T-helper 1 cell treated with Interleukin-12 subunit alpha and Interleukin-12 subunit beta and Interleukin-4 antibody, amounts not matched to agents 30 ng/mL and 1 ng/mL, for 36 hours (primary cell): ENCODE data around the gene STXBP5. TPM values are rescaled to one million over a fixed set of nuclear protein-coding genes. Genes with fewer than 3 reads are reported as not detected.
"Not testable (repeated sequence)": the region's sequence is repeated elsewhere in the genome, so short reads cannot be mapped to it uniquely, and the experiment has no call there.

ENCODE experiments used
- intact Hi-C: fragments of 100-400 bp; cut with micrococcal nuclease; formaldehyde crosslinking; loops from one replicate; pipeline ENCODE4 v1.15.1; 2024
- total RNA-seq: library from RNA; stranded (reverse); gene quantifications from 2 replicates; pipeline ENCODE4 v1.2.3, GENCODE V29; 2022

STXBP5 gene
- total RNA-seq, 1 donor from 2014 or later: 23.9 TPM

DNA sequence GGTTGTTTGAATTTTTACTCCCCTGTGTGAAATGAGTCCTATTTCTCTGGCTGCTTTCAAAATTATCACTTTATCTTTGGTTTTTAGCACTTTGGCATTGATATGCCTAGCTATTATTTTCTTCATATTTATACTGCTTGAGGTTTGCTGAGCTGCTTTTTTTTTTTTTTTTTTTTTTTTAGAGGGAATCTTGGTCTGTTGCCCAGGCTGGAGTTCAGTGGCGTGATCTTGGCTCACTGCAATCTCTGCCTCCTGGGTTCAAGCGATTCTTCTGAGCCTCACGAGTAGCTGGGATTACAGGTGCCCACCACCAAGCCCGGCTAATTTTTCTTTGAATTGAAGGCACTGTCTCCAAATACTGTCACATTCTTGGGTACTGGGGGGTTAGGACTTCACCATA lies 40.6 kb downstream of the STXBP5 start:
- intact Hi-C loops: no loop called here

DNA sequence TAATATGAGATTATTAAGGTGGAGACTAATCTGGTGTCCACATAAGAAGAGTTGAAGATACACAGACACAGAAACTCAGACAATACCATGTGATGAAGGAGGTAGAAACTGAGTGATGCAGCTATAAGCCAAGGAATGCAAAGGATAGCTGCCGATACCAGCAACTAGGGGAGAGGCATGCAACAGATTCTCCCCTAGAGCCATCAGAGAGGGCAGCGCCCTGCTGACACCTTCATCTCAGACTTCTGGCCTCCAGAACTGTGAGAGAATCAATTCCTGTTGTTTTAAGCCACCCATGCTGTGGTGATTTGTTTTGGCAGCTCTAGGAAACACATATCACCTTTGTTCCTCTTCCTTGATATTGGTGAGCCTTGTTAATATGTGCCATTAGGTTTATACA lies 41.5 kb downstream of the STXBP5 start:
- intact Hi-C loops: no loop called here

DNA sequence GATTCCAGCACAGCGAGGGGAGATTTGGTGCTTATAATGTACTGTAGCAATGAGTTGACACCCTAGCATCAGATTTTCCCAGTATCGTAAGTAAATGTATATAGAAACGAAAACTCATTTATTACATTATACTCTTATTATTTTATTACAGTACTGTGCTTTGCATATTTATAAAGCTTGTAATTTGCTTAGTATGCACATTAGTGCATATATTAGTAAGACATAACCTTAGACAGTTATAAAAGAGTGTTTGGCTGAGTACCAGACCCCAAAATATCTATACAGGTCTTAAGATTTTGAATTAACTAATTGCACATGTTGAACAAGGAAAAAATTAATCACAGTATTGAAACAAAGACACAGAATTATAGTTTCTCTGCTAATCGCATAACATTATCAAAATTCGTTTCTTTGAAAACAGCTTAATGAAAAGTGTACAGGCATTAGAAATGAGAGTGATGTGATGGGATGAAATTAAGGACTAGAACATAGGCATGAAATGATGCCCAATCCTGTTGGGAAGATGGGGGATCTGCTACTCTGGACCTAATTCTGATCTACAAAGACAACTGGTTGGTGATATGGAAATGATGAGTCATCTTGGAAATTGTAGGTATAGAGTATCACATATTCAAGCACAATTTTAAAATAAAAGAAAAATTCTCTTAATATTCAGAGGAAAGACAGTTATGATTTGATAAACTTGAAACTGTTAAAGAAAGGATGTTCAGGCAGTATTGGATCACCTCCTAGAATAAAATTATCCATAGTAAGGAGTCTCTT lies 42.8 kb downstream of the STXBP5 start:
- intact Hi-C loops: no loop called here

DNA sequence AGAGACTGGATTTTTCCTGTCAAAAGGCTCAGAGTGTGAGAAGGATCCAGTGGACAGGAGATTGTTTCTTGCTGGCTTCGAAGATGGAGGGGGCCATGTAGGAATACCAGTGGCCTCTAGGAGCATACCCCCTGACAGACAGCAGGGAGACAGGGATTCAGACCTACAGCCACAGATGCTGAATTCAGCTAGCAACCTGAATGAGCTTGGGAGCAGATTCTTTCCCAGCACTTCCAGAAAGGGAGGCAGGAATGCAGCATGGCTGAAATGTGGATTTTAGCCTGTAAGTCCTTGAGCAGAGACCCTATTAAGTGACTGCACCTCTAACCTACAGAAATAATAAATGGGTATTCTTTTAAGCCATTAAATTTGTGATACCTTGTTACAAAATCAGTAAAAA lies 44.6 kb downstream of the STXBP5 start:
- intact Hi-C loops: no loop called here

DNA sequence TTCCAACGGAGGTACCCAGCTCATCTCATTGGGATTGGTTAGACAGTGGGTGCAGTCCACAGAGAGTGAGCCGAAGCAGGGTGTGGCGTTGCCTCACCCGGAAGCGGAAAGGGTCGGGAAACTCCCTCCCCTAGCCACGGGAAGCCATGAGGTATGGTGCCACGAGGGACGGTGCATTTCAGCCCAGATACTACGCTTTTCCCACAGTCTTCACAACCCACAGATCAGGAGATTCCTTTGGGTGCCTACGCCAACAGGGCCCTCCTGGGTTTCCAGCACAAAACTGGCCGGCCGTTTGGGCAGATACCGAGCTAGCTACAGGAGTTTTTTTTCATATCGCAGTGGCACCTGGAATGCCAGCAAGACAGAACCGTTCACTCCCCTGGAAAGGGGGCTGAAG lies 46.9 kb downstream of the STXBP5 start:
- intact Hi-C loops: no loop called here

DNA sequence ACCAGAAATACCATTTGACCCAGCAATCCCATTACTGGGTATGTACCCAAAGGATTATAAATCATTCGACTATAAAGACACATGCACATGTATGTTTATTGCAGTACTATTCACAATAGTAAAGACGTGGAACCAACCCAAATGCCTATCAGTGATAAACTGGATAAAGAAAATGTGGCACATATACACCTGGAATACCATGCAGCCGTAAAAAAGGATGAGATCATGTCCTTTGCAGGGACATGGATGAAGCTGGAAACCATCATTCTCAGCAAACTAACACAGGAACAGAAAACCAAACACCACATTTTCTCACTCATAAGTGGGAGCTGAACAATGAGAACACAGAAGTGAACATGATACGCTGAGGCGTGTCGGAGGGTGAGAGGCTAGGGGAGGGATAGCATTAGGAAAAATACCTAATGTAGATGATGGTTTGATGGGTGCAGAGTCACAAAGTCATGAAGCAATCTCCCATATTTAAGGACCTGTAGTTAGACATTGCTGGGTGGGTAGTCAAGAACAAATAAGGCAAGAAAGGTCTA lies 50.8 kb downstream of the STXBP5 start:
- intact Hi-C loops: not testable (repeated sequence)

DNA sequence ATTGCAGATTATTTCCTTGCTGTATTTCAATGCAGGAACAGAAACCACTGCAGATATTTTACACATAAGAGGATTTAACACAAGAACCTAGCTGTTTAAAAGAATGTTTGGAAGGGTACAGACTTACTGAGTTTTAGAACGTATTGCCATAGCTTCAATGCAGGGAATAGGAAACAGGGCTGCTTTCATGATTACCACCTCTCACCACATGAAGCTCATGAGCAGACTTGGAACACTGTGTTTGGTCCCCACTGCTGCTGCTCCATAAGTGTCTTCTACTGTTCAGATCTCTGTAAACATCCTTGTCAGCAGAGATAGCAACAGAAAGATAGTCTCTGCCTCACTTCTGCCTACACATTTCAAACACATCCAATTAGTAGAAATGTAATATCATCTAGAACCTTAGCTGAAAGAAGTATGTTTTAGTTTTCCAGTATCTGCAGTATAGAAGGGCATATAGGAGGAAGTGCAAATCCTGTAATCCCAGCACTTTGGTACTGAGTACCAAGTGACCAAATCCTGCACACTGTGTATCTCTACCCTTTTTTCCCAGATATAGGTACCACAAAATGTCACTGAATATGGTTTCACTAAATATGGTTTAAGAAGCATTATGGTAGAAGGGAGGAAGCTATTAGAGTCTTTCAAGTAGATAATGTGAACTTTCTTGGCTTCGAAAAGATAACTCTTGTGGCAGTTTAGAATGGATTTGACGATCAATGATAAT lies 51.9 kb downstream of the STXBP5 start:
- intact Hi-C loops: no loop called here

DNA sequence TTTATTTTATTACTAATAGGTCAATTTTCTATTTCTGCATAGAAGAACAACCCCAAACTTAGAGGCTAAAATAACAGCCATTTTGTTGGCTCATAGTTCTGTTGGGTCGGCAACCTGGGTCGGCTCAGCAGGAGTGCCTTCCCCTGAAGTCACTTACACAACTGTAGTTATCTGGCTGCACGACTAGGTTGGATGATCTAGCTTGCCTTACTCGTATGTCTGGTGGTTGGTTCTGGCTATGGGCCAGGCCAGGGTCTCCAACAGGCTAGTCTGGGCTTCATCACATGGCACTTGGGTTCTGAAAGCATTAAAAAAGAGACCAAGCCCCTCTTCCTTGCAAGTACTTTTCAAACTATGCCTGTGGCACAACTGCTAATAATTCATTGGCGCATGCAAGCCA lies 53.5 kb downstream of the STXBP5 start:
- intact Hi-C loops: no loop called here

DNA sequence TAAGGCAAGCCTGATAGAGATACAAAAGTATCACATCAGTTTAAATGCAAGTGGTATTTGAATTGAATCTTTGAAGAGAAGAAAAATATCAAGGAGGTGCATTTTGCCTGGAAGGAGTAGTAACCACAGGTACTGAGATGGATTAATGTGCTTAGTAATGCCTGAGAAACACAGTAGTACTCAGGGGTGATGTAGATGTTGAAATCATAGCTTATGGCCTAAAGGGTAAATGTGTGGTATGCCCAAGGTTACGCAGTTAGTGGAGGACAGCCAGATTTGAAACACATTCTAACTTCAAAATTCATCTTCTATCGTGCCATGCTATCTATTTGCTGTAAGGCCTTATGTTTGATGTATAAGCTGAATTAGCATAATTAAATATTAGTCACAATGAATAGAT lies 55.9 kb downstream of the STXBP5 start:
- intact Hi-C loops: no loop called here

DNA sequence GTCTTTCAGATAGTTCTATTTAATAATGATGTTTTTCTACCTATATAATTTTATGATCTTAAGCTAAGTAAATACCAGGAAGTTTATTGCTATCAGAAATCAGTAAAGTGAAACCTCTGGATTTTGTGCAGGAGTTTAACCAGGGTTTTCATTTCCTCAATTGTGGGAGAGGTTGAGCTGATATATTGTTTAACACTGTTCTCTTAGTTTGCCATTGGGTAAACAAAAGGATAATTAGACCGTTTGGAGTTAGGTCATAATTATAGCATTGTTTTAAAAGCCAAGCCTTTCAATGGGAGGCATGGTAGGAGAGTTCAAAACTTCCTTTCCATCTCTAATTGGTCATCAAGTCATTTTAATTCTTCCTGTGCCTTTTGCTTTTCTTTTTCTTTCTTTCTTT lies 58.7 kb downstream of the STXBP5 start:
- intact Hi-C loops: no loop called here

DNA sequence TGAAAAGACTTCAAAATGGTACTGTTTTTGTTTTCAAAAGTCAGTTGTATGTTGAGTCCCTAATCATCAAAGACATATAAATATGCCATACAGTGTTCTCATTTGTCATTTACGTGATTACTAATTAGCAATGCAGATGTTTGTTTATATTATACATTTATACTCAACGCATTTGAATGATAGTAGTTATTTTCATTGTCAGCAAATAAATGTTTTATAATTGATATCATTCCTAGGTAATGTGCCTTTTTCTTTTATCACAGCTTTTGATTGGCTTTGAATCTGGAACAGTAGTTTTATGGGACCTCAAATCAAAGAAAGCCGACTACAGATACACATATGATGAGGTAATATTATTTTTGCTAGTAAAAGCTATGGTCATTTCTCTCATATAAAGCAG lies 62.6 kb downstream of the STXBP5 start:
- intact Hi-C loops: no loop called here

DNA sequence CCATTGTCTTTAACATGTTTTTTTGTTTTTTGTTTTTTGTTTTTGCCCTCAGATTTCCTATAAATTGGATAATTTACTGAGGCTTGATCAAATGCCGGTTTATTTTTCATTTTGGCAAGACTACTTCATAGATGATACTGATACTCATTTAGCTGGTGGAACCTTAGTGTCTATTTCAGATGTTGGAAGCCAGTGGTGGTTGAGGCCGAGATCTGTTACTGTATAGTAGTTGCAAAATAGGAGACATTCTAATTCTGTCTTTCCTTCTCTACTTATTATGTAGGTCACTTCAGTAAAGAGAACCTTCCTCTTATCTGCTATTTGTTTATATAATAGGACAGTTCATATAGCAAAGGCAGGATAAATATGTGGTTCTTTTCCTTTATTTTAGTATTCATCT lies 63.4 kb downstream of the STXBP5 start:
- intact Hi-C loops: no loop called here

DNA sequence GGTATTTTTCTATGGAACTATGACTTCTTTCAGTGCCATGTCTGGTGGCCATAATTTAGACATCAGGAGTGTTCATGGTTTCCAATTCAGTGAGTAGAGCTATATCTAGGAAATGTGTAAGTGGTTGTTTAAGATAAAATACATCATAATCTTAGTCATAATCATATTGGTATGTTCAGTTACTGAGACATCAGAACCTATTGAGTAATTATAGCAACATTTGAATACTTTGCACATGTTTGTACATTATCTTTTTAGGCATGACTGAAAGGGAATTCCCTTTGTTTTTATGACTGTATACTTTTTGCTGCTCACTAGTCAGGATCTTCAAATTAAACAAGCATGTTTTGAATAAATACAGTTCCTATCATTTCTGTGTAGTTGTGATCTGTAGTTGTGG lies 64.0 kb downstream of the STXBP5 start:
- intact Hi-C loops: no loop called here

DNA sequence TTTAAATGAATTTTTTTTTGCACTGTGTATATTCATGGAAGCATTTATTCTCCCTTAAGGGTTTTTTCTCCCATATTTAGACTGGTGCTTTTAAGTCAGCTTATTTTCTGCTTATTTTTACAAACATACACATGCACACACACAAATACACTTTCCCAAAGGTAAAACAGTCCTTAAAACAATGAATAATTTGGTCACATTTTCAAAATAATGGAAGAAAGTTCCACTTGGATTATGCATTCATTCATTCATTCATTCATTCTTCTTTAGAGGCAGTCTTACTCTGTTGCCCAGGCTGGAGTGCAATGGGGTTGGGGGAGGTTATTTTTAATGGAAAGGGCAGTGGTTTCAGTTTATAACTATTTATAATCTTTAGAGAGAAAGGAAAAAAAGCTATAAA lies 69.8 kb downstream of the STXBP5 start:
- intact Hi-C loops: no loop called here

DNA sequence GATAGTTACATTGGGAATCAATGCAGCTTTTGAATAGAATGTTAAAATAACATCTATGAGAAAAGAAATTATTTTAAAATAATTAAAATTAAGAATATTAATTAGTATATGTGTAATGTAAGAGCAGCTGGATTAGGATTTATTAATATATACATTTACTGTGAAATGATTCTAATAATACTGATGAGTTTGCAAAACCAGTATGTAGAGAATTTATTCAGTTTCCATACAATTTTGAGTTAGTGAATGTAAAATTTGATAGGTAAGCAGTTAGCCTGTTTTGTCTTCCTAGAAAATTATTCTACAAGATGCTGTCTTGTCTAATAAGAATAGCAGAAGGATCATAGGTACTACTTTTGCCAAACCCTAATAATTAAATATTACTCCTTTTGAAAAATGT lies 70.6 kb downstream of the STXBP5 start:
- intact Hi-C loops: no loop called here

DNA sequence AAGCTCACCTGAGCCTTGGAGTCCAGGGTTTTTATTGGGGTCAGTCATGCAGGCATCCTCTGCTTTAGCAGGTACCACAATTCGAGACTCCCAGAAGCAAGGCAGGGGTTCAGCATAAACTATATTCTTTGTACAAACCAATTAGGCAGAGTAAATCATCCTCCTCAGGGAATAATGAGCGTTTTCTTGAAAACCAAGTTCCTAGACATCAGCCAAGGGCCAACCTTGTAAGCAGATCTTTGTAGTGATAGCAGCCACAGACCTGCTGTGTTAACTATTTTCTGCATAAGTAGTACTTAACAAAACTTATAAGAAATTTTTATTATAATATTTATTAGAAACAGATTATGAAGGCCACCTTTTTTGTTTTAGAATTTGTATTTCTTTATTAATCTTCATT lies 74.7 kb downstream of the STXBP5 start:
- intact Hi-C loops: no loop called here

DNA sequence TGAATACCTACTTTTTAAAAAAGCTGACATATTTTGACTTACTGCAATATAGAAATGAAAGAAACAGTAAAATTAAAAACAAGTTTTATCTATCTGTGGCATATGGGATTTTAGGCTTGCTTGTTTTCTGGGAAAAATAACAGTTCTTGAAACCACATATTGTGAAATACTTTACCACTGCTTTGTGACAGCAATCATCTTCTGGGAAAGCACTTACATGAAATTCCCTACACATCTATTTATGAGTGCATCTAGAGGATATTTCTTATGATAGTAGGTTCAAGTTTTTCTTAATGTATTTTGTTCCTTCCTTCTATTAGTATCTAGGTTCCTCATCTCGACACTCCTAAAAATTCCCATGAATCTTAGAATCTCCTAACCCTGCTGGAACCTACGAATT lies 75.2 kb downstream of the STXBP5 start:
- intact Hi-C loops: no loop called here

DNA sequence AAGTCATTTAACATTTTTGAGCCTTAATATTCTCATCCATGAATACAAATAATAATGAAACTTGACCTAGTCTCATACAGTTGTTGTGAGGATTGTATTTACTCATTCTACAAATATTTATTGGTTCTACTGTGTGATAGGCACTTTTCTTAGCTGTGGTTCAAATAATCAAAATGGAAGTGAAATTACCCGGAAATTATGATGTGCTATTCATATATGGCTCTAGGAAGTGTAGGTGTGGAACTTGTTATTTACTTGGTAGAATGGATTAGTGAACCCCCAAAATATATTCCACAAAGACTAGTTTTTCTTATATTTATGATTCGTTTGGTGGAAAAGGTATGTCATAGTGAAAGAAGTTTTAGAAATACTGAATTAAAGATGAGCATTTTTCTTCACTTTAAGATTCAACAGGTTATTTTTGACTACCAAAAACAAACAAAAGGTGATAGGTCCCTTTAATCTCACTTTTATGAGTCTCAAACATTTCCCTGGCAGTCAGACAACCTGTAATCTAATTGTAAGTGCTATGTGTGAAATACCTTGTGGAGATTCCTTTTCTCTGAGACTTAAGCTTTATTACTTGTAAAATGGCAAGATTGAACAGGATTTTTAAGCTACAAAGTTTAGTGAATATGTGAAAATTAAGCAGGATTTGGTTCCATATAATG lies 77.8 kb downstream of the STXBP5 start:
- intact Hi-C loops: no loop called here

DNA sequence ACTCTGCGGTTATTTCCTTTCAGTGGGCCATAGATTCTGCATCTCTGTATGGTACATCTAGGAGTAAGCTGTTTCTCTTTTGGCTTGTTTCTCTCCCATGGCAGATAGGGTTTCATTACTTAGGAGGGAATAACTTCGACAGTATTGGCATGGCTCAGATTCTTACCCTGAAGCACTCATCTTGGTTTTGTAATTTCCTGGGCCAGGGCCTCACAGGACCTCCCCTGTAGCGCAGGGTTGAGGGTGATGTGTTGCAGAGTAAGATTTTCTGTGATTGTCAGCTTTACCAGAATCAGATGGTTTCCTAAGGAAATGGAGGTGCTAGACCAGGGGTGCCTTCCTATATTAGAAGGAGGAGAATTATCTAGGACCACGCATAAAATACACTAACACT lies 78.3 kb downstream of the STXBP5 start:
- intact Hi-C loops: no loop called here

DNA sequence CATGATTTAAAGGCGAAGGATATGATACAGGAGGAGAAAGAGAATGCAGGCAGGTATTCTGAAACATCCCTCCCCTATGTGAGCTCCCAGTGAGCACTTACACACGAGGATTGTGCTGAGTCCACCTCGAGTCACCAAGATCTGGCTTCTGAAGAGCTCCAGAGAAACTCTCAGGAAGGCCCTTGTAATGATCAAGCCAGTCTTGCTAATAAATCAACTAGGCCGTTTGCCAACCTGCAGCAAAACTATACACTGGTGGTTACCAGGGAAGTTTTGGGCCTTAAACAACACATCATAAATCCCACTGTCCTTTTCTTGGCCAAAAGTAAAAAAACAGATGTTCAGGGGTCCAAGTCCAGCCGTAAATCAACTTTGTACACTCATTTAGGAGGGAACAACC lies 79.2 kb downstream of the STXBP5 start:
- intact Hi-C loops: no loop called here

DNA sequence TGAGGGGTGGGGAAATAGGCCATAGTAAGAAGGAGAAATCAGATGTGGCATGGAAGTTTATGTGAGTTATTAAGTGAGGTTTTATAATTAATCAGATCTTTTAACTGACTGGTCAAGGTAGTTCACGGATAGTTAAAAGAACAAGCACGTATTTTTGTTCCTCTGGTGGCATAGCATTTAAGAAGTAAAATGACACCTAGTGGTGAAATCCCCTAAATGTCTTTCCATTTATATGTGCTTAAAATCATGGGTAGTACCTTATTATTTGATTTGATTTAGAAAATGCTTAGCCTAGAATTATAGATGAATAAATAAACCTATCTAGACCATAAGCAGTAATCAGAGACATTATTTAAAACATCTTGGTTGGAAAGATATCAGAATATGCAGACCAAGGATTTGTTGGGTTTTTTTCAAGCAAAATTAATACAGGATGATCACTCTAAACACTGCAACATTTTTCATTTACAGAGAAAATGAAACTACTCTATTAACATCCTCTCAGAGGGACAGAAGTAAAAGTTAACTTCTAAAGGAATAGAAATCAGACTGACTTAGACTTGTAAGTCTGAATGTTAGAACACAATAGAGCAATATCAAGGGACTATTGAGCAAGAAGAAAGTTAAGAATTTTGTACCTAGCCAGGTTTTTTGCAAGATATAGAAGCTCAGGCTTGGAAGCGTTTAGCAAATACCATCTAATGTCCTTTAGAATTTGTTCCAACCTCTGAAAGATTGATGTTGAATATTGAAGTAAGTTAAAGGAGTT lies 81.1 kb downstream of the STXBP5 start:
- intact Hi-C loops: loop anchor here (1.0 to 5.0 kb wide), 5 partner anchors 38 to 428 kb away; no protein-coding TSS in a partner anchor
